NOMO-1 (cell line): ENCODE results near the gene EFCAB5.
"Not testable (repeated sequence)": the region's sequence is repeated elsewhere in the genome, so short reads cannot be mapped to it uniquely, and the experiment has no call there.

ENCODE experiments used
- DNase-seq, 2 experiments: peaks; one replicate each; lab custom pipeline; 2025; ENCODE audit not compliant: unreplicated experiment in 2 of 2; lab: John Stamatoyannopoulos, UW

EFCAB5 gene

DNA sequence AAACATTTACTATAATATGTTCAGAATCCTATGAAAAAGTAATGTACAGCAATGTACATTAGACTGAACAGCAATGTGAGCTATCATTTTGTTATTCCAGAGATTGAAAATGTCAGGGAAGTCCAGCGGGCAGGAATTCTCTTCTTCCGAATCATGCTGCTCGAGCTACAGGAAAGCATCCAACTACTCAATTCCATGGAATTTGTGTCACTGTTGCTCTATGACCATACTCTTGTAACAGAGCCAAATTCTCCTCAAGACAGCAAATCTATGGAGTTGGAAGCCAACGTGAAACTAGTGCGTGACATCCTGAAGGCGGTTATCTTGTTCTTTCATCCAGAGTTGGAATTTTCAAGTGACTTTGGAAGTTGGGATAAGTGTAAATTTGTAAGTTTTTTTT, 150.3 kb downstream of the EFCAB5 start:
- DNase-seq = no peak

DNA sequence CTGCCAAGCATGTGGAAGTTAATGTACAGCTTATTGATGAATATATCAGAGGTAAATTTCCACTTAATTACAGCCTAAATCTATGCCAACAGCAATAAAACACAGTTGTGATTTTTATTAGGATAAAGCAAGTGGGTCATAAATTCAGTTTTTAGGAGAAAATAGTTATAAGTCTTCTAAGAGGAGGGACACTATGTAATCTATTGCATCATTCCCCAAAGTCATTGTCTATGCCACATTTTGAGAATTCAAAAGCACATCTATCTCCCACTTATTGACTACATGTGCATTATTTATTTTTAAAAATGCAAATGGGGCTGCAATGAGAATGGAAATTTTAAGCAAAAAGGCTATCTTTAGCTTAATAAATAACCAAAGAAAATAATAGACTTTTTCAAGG, 151.5 kb downstream of the EFCAB5 start:
- no peak for DNase-seq

DNA sequence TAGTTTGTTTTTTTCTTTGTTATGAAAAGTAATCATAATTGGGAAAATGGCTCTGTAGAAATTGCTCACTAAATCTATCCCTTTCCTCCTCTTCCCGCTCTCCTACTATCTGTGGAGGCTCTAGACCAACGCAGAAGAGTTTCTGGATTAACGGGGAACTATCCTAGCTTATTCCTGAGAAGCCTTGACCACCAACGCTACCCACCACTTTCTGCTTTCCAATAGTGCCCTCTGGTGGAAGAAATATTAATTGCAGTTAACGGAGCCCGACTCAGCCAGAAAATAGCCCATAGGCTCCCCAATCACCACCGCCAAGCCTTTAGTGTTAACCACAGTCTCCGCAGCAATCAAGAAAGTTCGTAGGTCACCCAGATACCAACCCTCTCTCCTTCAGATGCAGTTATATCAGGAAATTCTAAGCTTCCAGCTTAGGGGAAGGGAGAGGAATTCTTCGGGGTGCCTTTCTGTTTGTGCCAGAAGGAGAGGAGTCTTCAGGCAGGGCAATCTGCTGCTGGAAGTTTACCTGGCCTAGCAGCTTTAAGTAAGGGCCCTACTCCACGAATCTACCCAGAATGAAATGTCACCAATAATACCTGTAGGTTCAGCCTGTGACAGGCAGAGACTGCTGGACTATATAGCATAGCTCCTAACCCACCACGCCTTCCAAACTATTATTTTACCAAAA, 152.2 kb downstream of the EFCAB5 start:
- DNase-seq = peak; percentile 36 to 58

DNA sequence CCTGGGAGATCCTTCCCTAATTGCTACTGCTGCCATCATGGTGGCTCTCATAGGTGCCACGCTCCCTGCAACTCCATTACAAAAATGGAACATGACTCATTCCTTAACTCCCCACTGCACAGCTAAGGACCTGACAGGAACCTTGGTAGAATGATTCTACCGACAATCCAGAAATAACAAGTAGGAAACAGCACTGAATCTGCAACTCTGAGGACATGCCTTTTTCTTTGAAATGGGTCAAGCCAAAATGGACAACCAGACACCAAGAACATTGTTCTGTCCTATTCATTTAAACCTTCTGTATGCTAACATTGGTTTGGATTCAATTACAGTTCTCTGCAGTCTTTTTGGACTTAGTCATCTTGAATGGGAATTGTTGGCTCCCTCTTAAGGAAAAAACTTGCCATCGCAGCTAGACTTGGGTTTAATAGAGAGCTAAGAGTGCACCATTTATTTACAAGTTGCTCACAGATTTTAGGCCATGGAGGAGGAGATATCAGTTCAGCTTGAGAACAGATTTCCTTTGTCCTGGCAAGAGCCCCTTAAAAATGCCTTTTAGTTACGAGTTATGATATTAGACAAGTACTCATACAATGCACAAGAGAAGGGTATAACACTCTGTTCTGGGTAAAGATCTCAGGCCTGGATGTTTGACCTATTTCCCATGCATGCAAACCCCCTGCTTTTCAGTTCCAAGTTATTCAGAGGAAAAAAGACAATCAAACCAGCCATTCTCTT, 154.2 kb downstream of the EFCAB5 start:
- DNase-seq = peak; percentile 29 to 53

DNA sequence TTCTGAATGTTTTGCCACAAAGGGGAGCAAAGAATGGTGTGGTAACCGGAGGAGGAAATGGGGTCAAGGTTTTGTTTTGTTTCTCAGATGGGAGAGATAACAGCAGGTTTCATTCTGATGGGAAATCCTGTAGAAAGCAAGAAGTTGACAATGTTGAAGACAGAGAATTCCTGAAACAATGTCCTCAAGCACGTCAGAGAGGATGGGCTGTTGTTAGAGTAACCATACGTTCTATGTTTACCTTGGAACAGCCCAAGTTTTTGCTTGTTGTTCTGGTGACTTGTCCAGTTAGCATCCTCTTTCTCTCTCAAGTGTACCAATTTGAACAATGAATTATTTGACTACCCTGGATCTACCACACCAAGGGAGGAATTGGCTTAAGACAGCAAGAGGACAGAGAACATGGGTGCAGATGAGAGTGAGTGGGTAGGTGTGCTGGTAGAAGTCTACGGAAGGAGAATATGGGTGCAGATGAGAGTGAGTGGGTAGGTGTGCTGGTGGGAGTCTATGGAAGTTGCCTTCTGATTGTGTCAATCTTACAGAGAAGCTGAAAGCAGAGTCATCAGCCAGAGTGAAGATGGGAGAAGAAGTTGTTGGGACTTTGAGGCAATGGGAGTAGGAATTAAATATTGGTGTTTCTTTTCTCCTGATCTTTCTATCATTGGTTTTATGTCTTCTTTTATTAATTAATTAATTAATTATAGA, 160.4 kb downstream of the EFCAB5 start:
- DNase-seq = no peak

DNA sequence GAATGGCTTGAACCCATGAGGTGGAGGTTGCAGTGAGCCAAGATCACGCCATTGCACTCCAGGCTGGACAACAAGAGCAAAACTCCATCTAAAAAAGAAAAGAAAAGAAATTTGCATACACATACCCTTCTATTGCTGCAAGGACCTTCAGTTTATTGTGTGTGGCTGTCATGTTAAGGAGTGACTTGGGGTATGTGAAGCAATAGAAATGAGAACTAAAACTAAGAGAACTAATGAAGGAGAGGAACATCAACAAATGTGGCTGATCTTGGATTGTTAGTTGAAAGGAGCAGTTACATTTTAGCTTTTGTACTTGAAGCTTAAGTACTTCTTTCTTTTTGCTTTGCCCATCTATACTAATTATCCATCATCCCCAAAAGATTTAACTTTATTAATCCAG, 162.5 kb downstream of the EFCAB5 start:
- peak; percentile 46 to 82 for DNase-seq

DNA sequence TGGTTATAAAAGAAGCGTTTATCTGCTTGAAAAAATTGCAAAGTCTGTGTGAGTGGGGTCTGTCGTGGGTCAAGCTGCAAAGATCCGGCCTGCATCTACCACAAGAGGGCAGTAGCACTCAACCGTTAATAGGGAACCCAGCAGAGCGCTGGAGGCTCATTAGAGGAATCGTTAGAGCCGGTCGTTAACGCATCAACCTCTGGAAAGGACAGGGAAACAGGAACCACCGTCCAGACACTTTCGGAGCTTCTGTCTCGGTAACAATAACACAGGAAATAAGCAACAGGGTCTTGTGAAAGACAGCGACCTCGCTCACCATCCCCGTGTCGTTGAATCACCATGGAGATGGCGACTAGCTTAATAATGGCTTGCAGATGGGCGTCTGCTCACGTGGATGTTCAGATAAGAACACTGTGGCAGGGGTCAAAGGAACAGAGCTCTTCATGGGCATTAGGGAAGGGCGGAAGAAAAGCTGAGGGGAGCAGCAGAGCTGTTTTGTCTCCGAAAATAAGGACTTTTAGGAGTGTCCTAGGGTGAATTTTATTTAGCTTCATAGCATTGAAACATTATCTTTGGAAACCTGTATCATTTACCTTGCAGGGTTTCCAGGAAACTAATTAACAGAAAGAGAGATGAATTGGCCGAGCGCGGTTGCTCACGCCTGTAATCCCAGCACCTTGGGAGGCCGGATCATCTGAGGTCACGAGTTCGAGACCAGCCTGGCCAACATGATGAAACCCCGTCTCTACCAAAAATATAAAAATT, 163.3 kb downstream of the EFCAB5 start:
- DNase-seq = peak; percentile 91 to 100

DNA sequence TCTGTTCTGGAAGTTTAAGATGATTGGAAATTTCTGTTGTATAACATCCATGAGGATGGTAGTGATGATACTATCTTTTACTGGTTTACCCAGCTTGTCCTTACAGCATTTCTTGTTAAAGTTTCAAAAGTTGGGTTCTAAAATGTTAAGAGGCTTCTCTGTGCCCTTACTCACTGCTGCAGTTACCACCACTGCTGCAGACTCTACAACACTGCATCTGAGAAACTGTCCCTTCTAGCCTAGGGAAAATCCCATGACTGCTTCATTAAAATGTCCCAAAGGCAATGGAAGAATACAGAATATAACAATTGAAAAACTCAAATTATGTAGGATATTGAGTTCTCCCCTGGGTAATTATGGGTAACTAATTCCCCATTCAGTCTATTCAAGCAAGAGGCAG, 171.4 kb downstream of the EFCAB5 start:
- DNase-seq = no peak

DNA sequence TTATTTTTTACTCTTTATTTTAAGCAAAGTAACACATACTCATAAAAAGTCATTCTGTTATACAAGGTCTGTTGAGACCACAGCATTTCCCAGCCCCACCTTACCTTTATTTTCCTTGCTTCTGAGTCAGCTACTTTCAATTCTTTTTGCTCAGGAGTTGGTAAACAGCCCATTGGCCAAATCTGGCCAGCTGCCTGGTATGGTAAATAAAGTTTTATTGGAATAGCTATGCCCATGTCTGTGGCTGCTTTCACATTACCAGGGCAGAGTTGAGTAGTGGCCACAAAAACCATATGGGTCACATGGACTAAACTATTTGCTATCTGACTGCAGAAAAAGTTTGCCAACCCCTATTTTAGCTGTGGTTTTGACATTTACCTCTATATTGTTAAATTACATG, 171.8 kb downstream of the EFCAB5 start:
- DNase-seq = no peak

DNA sequence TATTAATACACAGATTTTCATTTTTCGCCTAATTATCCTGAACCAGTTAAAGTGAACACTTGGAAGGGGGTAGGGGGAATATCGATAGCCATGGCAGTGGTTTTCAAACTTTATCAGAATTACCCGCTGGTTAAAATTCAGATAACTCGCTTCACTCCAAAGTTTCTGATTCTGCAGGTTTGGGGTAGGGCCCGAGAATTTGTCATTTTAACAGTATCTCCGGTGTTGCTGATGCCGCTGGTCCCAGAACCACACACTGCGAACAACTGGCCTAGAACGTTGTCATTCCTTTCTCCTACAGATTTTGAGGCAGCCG, 174.9 kb downstream of the EFCAB5 start:
- peak; percentile 49 to 70 for DNase-seq

DNA sequence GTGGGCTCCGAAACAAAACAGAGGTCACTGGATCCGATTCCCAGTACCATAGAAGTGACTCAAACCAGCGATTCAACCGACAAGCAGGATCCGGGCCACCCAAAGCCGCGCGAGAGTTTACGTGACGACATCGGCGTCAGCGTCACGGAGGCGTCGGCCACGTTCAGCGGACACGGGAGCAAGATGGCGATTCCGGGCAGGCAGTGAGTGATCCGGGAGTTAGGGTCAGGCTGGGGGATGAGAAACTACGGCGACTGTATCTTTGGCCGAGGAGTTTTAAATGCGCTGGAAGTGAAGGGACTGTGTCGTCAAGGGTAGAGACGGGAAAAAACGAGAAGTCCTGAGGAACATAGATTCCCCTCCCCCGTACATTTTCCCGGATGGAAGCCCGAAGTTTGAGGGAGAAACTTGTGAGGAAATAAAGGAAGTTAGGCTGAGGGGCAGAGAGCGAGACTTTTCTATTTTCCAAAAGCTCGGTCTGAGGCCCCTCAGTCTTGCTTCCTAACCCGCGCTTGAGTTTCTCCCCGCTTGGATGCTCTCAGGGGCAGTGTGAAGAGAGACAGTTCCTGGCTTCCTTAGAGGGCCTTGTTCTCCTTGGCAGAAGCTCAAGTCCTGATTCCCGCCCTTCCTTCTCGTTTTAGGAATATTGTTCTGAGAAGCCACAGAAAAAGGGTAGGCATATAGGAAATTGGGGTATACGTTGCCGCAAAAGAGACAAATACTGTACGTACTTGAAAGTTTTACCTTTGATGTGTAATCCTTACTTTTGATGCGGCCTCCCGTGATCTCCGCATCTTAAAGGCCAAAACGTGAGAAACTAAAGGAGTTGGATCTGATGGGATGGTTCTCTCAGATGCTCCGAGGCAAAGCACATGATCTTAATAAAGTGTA, 175.5 kb downstream of the EFCAB5 start, which contains the start of gene NSRP1:
Gene NSRP1 (plus strand): TSS at position 156 of the 891 bp plus-strand sequence. CDS start 28 bp downstream, at position 184.
- peak; percentile 90 to 91 for DNase-seq

DNA sequence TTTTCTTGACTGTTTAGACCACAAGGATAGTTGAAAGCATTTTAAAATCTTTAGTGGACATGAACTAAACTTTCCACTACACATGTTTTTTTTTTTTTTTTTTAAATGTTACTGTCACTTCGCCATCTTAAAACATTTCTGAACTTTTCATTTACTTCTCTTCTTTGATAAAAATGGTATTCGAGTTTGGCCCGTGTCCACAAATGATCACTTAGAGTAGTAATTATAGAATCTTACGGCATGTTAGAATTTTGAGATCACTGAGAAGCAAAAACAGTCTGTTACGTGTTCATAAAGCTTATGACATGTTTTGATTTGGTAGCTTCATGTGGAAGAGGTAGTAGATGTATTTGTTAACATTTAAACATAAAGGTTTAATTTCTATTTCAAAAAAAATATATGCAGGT, 176.2 kb downstream of the EFCAB5 start:
- DNase-seq = peak in 1 of 2 experiments; percentile 21

DNA sequence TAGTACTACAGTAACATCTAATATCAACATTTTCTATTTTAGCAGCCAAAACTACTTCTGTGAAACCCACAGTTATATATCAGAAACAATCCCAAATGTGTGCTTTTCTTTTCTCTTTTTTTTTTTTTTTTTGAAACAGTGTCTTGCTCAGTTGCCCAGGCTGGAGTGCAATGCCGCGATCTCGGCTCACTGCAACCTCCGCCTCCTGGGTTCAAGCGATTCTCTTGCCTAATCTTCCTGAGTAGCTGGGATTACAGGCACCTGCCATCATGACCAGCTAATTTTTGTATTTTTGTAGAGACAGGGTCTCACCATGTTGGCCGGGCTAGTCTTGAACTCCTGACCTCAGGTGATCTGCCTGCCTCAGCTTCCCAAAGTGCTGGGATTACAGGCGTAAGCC, 177.2 kb downstream of the EFCAB5 start:
- not testable (repeated sequence) for DNase-seq

DNA sequence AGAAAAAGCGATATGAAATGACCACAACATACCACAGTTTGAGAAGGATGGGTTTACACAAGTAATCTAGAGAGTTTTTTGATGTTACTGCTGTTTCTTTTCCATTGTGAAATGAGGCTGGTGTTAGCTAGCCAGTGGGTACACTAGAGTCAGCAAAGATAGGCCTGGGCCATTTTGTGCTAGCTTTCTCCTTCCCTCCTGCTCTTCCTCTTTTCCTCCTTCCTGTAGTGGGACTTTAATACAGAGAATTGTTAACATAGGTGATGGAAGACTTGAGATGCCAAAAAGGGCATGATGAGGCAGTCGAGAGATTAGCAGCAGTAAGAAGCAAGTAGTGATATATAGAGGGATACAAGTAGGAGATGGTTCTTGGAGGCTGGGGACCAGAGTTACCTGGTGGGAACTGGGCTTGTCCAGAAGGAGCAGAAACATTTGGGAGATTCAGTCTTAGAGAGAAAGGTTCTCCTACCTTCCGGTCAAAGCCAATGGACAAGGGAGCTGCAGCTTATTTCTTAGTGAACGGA, 182.9 kb downstream of the EFCAB5 start:
- no peak for DNase-seq

DNA sequence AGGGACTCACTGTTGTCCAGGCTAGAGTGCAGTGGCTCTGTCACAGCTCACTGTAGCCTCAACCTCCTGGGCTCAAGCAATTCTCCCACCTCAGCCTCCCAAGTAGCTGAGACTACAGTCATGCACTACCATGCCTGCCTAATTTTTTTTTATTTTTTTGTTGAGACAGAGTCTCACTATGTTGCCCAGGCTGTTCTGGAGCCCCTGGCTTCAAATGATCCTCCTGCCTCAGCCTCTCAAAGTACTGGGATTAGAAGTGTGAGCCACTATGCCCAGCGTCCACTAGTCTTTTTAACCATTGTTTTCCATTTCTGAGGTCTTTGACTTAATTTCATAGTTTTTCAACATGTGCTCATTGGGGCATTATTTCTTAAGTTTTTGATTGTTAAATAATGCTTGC, 188.7 kb downstream of the EFCAB5 start:
- no peak for DNase-seq

DNA sequence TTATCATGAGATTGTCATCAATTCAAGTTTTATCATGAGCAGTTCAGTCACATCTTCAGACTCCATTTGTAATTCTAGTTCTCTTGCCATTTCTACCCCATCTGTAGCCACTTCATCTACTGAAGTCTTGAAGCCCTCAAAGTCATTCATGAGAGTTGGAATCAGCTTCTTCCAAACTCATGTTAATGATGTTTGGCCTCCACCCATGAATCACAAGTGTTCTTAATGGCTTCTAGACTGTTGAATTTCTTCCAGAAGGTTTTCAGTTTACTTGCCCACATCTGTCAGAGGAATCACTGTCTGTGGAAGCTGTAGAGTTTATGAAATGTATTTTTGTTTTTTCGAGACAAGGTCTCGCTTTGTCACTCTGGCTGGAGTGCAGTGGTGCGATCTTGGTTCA, 191.2 kb downstream of the EFCAB5 start:
- no peak for DNase-seq

DNA sequence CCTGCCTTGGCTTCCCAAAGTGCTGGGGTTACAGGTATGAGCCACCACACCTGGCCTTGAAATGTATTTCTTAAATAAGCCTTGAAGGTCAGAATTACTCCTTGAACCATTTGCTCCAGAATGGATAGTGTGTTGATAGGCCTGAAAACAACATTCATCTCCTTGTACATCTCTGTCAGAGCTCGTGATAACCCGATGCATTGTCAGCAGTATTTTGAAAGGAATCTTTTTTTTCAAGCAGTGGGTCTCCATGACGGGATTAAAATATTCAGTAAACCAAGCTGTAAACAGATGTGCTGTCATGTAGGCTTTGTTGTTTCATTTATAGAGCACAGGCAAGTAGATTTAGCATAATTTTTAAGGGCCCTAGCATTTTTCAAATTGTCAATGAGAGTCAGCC, 191.8 kb downstream of the EFCAB5 start:
- DNase-seq = no peak

DNA sequence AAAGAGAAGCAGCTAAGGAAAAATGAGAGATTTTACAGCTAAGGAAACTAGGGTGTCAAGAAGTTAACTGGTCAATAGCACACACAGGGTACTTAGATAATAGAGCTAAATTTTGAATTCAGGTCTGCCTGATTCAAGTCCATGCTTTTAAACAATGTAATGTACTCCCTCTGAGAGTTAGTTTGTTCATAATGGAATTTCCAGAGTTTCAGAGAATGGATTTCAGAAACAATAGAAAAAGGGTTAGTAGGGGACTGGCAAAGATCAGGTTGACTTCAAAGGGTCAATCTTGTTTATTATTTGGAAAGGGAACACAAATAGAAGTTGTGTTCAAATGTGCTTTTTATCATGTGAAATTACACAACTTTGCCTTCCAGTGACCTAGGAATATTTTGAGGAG, 193.1 kb downstream of the EFCAB5 start:
- DNase-seq = no peak

DNA sequence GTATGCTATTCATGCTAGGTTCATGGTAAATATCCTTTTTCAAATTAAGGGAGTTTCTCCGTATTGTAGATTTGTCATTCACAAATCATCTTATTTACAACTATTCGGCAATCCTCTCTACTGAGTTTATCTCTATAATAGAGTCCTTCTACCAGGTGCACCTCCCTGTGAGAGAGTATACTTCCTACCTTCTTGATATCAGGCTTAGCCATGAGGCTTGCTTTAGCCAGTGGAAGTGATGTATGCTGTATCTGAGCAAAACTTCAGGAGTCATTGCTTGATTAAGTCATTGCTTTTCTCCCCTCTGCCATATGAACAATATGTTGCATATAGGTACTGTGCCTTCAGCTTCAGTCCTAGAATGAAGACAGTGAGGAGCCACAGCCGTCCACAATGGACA, 195.7 kb downstream of the EFCAB5 start:
- no peak for DNase-seq

DNA sequence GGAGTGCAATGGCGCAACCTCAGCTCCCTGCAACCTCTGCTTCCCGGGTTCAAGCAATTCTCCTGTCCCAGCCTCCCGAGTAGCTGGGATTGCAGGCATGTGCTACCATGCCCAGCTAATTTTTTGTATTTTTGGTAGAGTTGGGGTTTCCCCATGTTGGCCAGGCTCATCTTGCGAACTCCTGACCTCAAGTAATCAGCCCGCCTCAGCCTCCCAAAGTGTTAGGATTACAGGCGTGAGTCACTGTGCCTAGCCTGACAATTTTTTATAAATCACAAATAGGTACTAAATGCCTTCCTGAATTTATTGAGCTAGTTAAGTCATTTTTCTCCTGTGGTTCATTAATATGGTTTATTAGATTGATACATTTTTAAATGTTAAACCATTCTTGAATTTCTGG, 206.4 kb downstream of the EFCAB5 start:
- DNase-seq = not testable (repeated sequence)
